Hepatocyte (in vitro differentiated cells): ENCODE results near the gene DMGDH.

Experiments used
- EZH2 ChIP-seq: fragments of 200-600 bp; sonication (generic); IDR thresholded peaks from 2 replicates; pipeline ENCODE4 v1.6.1; 2016; ENCODE audit warnings: antibody characterized with exemption, mild to moderate bottlenecking, borderline replicate concordance
- EZH2phosphoT487 ChIP-seq: fragments of 200-600 bp; sonication (generic); IDR thresholded peaks from one replicate; pipeline ENCODE4 v1.6.1; 2018; ENCODE audit warnings: antibody characterized with exemption, mild to moderate bottlenecking, low read depth, moderate library complexity; ENCODE audit not compliant: unreplicated experiment, severe bottlenecking
- TF ChIP-seq, protein P1 (sequence below): fragments of 200-600 bp; sonication (generic); IDR thresholded peaks from 2 replicates; pipeline ENCODE4 v1.5.1; 2016; ENCODE audit warnings: antibody characterized with exemption, mild to moderate bottlenecking; ENCODE audit not compliant: poor library complexity

DNA sequence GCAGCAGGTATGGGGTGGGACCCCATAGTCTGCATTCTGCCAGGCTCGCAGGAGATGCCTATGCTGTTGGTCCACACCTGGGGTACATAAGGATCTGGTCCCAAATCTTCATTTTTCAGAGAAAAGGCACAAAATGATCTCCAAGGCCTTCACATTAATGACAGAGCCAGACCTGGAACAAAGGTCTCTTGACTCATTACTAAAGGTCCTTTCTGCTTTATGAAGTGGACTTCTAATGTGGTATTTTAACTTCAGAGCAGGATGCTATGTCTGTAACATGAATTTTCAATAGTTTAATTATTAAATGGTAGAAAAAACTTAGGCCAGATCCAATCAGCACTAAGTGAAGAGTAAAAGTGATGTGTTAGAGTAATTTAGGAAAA is 38.0 kb downstream of the DMGDH start:
- TF ChIP-seq, protein P1, sequence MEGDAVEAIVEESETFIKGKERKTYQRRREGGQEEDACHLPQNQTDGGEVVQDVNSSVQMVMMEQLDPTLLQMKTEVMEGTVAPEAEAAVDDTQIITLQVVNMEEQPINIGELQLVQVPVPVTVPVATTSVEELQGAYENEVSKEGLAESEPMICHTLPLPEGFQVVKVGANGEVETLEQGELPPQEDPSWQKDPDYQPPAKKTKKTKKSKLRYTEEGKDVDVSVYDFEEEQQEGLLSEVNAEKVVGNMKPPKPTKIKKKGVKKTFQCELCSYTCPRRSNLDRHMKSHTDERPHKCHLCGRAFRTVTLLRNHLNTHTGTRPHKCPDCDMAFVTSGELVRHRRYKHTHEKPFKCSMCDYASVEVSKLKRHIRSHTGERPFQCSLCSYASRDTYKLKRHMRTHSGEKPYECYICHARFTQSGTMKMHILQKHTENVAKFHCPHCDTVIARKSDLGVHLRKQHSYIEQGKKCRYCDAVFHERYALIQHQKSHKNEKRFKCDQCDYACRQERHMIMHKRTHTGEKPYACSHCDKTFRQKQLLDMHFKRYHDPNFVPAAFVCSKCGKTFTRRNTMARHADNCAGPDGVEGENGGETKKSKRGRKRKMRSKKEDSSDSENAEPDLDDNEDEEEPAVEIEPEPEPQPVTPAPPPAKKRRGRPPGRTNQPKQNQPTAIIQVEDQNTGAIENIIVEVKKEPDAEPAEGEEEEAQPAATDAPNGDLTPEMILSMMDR = no peak
- TF ChIP-seq EZH2phosphoT487 (no peak), EZH2 (no peak)
